Smooth muscle cell (in vitro differentiated cells): ENCODE results near the gene TNXB. TPM values are rescaled to one million over a fixed set of nuclear protein-coding genes. Genes with fewer than 3 reads are reported as not detected.

Experiments
- DNase-seq: peaks from one replicate; lab custom pipeline; 2025; ENCODE audit not compliant: unreplicated experiment; lab: John Stamatoyannopoulos, UW
- H2AFZ ChIP-seq: fragments of 200-600 bp; sonication (generic); 2 replicates; pipeline ENCODE4 v1.6.0; 2016; ENCODE audit warnings: antibody characterized with exemption, low read depth, mild to moderate bottlenecking
- H3F3A ChIP-seq: fragments of 200-600 bp; sonication (generic); 2 replicates; pipeline ENCODE4 v1.6.0; 2017; ENCODE audit warnings: antibody characterized with exemption, low read depth
- H3K27ac ChIP-seq: fragments of 200-600 bp; sonication (generic); 2 replicates; pipeline ENCODE4 v1.5.1; 2016; ENCODE audit warnings: low read depth, mild to moderate bottlenecking
- H3K27me3 ChIP-seq: fragments of 200-600 bp; sonication (generic); 2 replicates; pipeline ENCODE4 v1.6.1; 2016; ENCODE audit warnings: low read depth, mild to moderate bottlenecking
- H3K36me3 ChIP-seq: fragments of 200-600 bp; sonication (generic); 2 replicates; pipeline ENCODE4 v1.5.1; 2016; ENCODE audit warnings: low read depth
- H3K4me1 ChIP-seq: fragments of 200-600 bp; sonication (generic); 2 replicates; pipeline ENCODE4 v1.5.1; 2016; ENCODE audit warnings: low read depth
- H3K4me2 ChIP-seq: fragments of 200-600 bp; sonication (generic); 2 replicates; pipeline ENCODE4 v1.6.0; 2016; ENCODE audit warnings: mild to moderate bottlenecking
- H3K4me3 ChIP-seq: fragments of 200-600 bp; sonication (generic); 2 replicates; pipeline ENCODE4 v1.5.1; 2016; ENCODE audit warnings: mild to moderate bottlenecking
- H3K79me2 ChIP-seq: fragments of 200-600 bp; sonication (generic); 2 replicates; pipeline ENCODE4 v1.6.0; 2016; ENCODE audit warnings: low read depth, mild to moderate bottlenecking
- H3K9ac ChIP-seq: fragments of 200-600 bp; sonication (generic); 2 replicates; pipeline ENCODE4 v1.6.0; 2016; ENCODE audit warnings: low read depth
- H3K9me3 ChIP-seq: fragments of 200-600 bp; sonication (generic); replicated peaks from 2 replicates; pipeline ENCODE4 v1.5.1; 2016; ENCODE audit warnings: low read depth
- H4K20me1 ChIP-seq: fragments of 200-600 bp; sonication (generic); 2 replicates; pipeline ENCODE4 v1.6.0; 2016; ENCODE audit warnings: low read depth
- CTCF ChIP-seq: fragments of 200-600 bp; sonication (generic); IDR thresholded peaks from 2 replicates; pipeline ENCODE4 v1.5.1; 2017; ENCODE audit warnings: borderline replicate concordance, mild to moderate bottlenecking, antibody characterized with exemption; ENCODE audit not compliant: insufficient read depth, poor library complexity, severe bottlenecking
- WGBS: methylation state at CpG from one replicate; pipeline ENCODE4 v1.1.7; 2016; ENCODE audit warnings: low lambda C conversion rate; 5-methylcytosine and 5-hydroxymethylcytosine counted together
- polyA plus RNA-seq: library from polyadenylated mRNA; unstranded; fragments of >200 nt; fragmentation: Nextera tagmentation; extraction: Ambion mirVana; gene quantifications from 2 replicates; pipeline ENCODE4 v1.2.1, GENCODE V29; 2016
- total RNA-seq: library from RNA; depleted of rRNA; stranded (reverse); fragments of >200 nt; gene quantifications from 2 replicates; pipeline ENCODE4 v1.2.3, GENCODE V29; 2014

Gene TNXB
- total and polyA plus RNA-seq, 2 experiments from 2014 or later, result 1.1 TPM

- H3K4me1 ChIP-seq, result peaks cover 18% of the 10 kb centered on the region
- peaks cover 10% of the 10 kb centered on the region for H3K79me2 ChIP-seq
- H2AFZ ChIP-seq, result peak within 1 kb of the TSS; percentile 20
- peak within 1 kb of the TSS; percentile 91 for H3K27ac ChIP-seq
- H4K20me1 ChIP-seq, result no peaks in the 10 kb centered on the region
- peaks cover 26% of the 10 kb centered on the region for H3K27me3 ChIP-seq
- H3K9ac ChIP-seq, result peak within 1 kb of the TSS; percentile 87
- peak within 1 kb of the TSS; percentile 90 for H3K4me2 ChIP-seq
- no peaks in the 10 kb centered on the region for H3F3A ChIP-seq
- no peak for DNase-seq
- TF ChIP-seq CTCF, result no peak
- H3K4me3 ChIP-seq, result peak within 1 kb of the TSS; percentile 85
- no peaks in the 10 kb centered on the region for H3K36me3 ChIP-seq
- H3K9me3 ChIP-seq, result no peaks in the 10 kb centered on the region
- 10% methylated on average over 13 of the region's 24 CpGs for WGBS
Observed at GRCh38 chr6:32151863-32152768, 43.0 kb upstream of the TNXB start, which contains the start of gene PRRT1. TSS of gene PRRT1 (minus strand) at chr6:32151939. CDS start at chr6:32151827, 112 bp downstream.

- WGBS, result 46% methylated on average over 5 of the region's 8 CpGs
- no peak for DNase-seq
- no peaks in the 10 kb centered on the region for H4K20me1 ChIP-seq
- no peak overlapping the region for H3K9ac ChIP-seq
- H3K79me2 ChIP-seq, result peaks cover 10% of the 10 kb centered on the region
- H3K4me3 ChIP-seq, result peak overlapping the region; percentile 85
- H3F3A ChIP-seq, result no peaks in the 10 kb centered on the region
- H3K9me3 ChIP-seq, result no peaks in the 10 kb centered on the region
- H2AFZ ChIP-seq, result no peak overlapping the region
- H3K27ac ChIP-seq, result no peak overlapping the region
- H3K36me3 ChIP-seq, result no peaks in the 10 kb centered on the region
- peaks cover 18% of the 10 kb centered on the region for H3K4me1 ChIP-seq
- TF ChIP-seq CTCF, result no peak
- H3K27me3 ChIP-seq, result peaks cover 26% of the 10 kb centered on the region
- H3K4me2 ChIP-seq, result peak overlapping the region; percentile 90
Observed at GRCh38 chr6:32151181-32151862, 42.2 kb upstream of the TNXB start.

GRCh38 chr6:32149932-32150870 is 41.1 kb upstream of the TNXB start:
- H3K9ac ChIP-seq, result no peak overlapping the region
- no peaks in the 10 kb centered on the region for H4K20me1 ChIP-seq
- TF ChIP-seq CTCF, result no peak
- no peak overlapping the region for H3K27ac ChIP-seq
- no peak for DNase-seq
- H3K9me3 ChIP-seq, result no peaks in the 10 kb centered on the region
- H3F3A ChIP-seq, result no peaks in the 10 kb centered on the region
- peak overlapping the region; percentile 90 for H3K4me2 ChIP-seq
- peaks cover 26% of the 10 kb centered on the region for H3K27me3 ChIP-seq
- 24% methylated on average over 37 of the region's 55 CpGs for WGBS
- peaks cover 9% of the 10 kb centered on the region for H3K79me2 ChIP-seq
- H3K4me3 ChIP-seq, result peak overlapping the region; percentile 27
- H2AFZ ChIP-seq, result no peak overlapping the region
- H3K36me3 ChIP-seq, result no peaks in the 10 kb centered on the region
- H3K4me1 ChIP-seq, result peaks cover 17% of the 10 kb centered on the region
